Mesenchymal stem cell (in vitro differentiated cells and primary cell): ENCODE measurements around the gene ADIG.
A peak's percentile ranks its signal among the peaks of the same experiment; 100 is the strongest.

Experiments used
- DNase-seq: peaks from one replicate; pipeline ENCODE4 v3.0.0-alpha.2; 2013
- H2AFZ ChIP-seq: one replicate; pipeline ENCODE4 v1.6.1; 2013; ENCODE audit warnings: low read depth, mild to moderate bottlenecking, control low read depth, inconsistent platforms, low read length, moderate library complexity
- H2AK5ac ChIP-seq: 2 replicates; pipeline ENCODE4 v1.6.1; 2013; ENCODE audit warnings: low read length, moderate library complexity, mild to moderate bottlenecking, inconsistent platforms; ENCODE audit not compliant: severe bottlenecking
- H2BK120ac ChIP-seq: one replicate; pipeline ENCODE4 v1.6.1; 2013; ENCODE audit warnings: low read depth, mild to moderate bottlenecking, inconsistent platforms, low read length, moderate library complexity
- H2BK12ac ChIP-seq, 2 experiments: one replicate each; pipeline ENCODE4 v1.6.1; 2013; ENCODE audit warnings: inconsistent platforms in 2 of 2, low read length in 2 of 2, mild to moderate bottlenecking in 2 of 2, moderate library complexity in 2 of 2, control low read depth in 1 of 2
- H2BK15ac ChIP-seq: one replicate; pipeline ENCODE4 v1.6.1; 2013; ENCODE audit warnings: mild to moderate bottlenecking, low read depth, inconsistent platforms; ENCODE audit not compliant: poor library complexity, severe bottlenecking
- H2BK5ac ChIP-seq: 2 replicates; pipeline ENCODE4 v1.6.1; 2013; ENCODE audit warnings: low read depth, mild to moderate bottlenecking, low read length, control low read depth, inconsistent platforms; ENCODE audit not compliant: poor library complexity, severe bottlenecking
- H3K14ac ChIP-seq, 2 experiments: one replicate each; pipeline ENCODE4 v1.6.1; 2013; ENCODE audit warnings: inconsistent platforms in 2 of 2, low read length in 2 of 2, control low read depth in 1 of 2, mild to moderate bottlenecking in 1 of 2, moderate library complexity in 1 of 2
- H3K18ac ChIP-seq, 2 experiments: one replicate each; pipeline ENCODE4 v1.6.1; 2013; ENCODE audit warnings: inconsistent platforms in 2 of 2, low read length in 2 of 2, control low read depth in 1 of 2, low read depth in 1 of 2, mild to moderate bottlenecking in 1 of 2
- H3K23ac ChIP-seq, 2 experiments: one replicate each; pipeline ENCODE4 v1.6.1; 2013; ENCODE audit warnings: inconsistent platforms in 2 of 2, low read length in 2 of 2, mild to moderate bottlenecking in 2 of 2, moderate library complexity in 2 of 2, control low read depth in 1 of 2
- H3K27ac ChIP-seq: 2 replicates; pipeline ENCODE4 v1.5.1; 2013; ENCODE audit warnings: mild to moderate bottlenecking, moderate library complexity, low read length, control low read depth, inconsistent platforms; ENCODE audit not compliant: poor library complexity, severe bottlenecking
- H3K27me3 ChIP-seq, 2 experiments: 2 replicates each; pipeline versions ENCODE4 v1.6.1 to v1.7.0; 2013; ENCODE audit warnings: low read length in 2 of 2, mild to moderate bottlenecking in 2 of 2, moderate library complexity in 2 of 2, control low read depth in 1 of 2, inconsistent platforms in 1 of 2; ENCODE audit not compliant: control insufficient read depth in 1 of 2, insufficient read depth in 1 of 2
- H3K36me3 ChIP-seq, 2 experiments: 2 replicates each; pipeline versions ENCODE4 v1.6.1 to v1.7.0; 2013; ENCODE audit warnings: low read length in 2 of 2, control low read depth in 1 of 2, inconsistent platforms in 1 of 2, low read depth in 1 of 2, mild to moderate bottlenecking in 1 of 2; ENCODE audit not compliant: insufficient read depth in 2 of 2, control insufficient read depth in 1 of 2
- H3K4ac ChIP-seq, 2 experiments: one replicate each; pipeline ENCODE4 v1.6.1; 2013; ENCODE audit warnings: inconsistent platforms in 2 of 2, low read length in 2 of 2, mild to moderate bottlenecking in 2 of 2, moderate library complexity in 2 of 2, control low read depth in 1 of 2, low read depth in 1 of 2
- H3K4me1 ChIP-seq: 2 replicates; pipeline ENCODE4 v1.6.1; 2013; ENCODE audit warnings: low read depth, low read length, control low read depth; ENCODE audit not compliant: control insufficient read depth, insufficient read depth
- H3K4me2 ChIP-seq: 2 replicates; pipeline ENCODE4 v1.6.1; 2013; ENCODE audit warnings: low read length, mild to moderate bottlenecking, inconsistent platforms; ENCODE audit not compliant: poor library complexity, severe bottlenecking
- H3K4me3 ChIP-seq, 2 experiments: 2 replicates each; pipeline versions ENCODE4 v1.5.1 to v1.7.0; 2013; ENCODE audit warnings: low read length in 2 of 2, mild to moderate bottlenecking in 2 of 2, control low read depth in 1 of 2, low read depth in 1 of 2; ENCODE audit not compliant: insufficient read depth in 1 of 2
- H3K79me1 ChIP-seq: replicated peaks from 2 replicates; pipeline ENCODE4 v1.6.1; 2013; ENCODE audit warnings: mild to moderate bottlenecking, control low read depth, low read length, inconsistent platforms; ENCODE audit not compliant: poor library complexity, severe bottlenecking
- H3K9ac ChIP-seq: 2 replicates; pipeline ENCODE4 v1.7.0; 2013; ENCODE audit warnings: mild to moderate bottlenecking, low read length, moderate library complexity
- H3K9me3 ChIP-seq: 2 replicates; pipeline ENCODE4 v1.7.0; 2013; ENCODE audit warnings: mild to moderate bottlenecking, low read length; ENCODE audit not compliant: control insufficient read depth
- H4K8ac ChIP-seq: one replicate; pipeline ENCODE4 v1.6.1; 2013; ENCODE audit warnings: inconsistent platforms, mild to moderate bottlenecking, low read length, moderate library complexity
- H4K91ac ChIP-seq: one replicate; pipeline ENCODE4 v1.6.1; 2013; ENCODE audit warnings: mild to moderate bottlenecking, low read length, inconsistent platforms
- WGBS: methylation state at CpG from one replicate; pipeline ENCODE4 v1.1.7; 2013; ENCODE audit warnings: mixed read lengths; 5-methylcytosine and 5-hydroxymethylcytosine counted together

Gene ADIG

GRCh38 chr20:38573413-38573812, 7.6 kb upstream of the ADIG start:
- Histone ChIP-seq H4K8ac (no peak overlapping the region), H3K4ac (no peak overlapping the region), H2AFZ (no peak overlapping the region), H3K27me3 (no peaks in the 10 kb centered on the region), H4K91ac (no peak overlapping the region), H3K9me3 (no peaks in the 10 kb centered on the region), H3K79me1 (peaks cover 3% of the 10 kb centered on the region), H3K23ac (no peak overlapping the region), H3K4me2 (no peak overlapping the region), H3K18ac (no peak overlapping the region), H2BK5ac (no peak overlapping the region), H2BK12ac (no peak overlapping the region), H3K36me3 (peaks cover 3 to 90% of the 10 kb centered on the region in 2 experiments), H3K4me1 (peaks cover 10% of the 10 kb centered on the region), H3K14ac (no peak overlapping the region), H2BK15ac (no peak overlapping the region), H3K9ac (no peak overlapping the region), H3K4me3 (no peak overlapping the region), H2AK5ac (no peak overlapping the region), H3K27ac (no peak overlapping the region), H2BK120ac (no peak overlapping the region)
- DNase-seq = no peak
- WGBS = 84% methylated on average over 7 of the region's 7 CpGs

- H3K4ac ChIP-seq = no peak overlapping the region
- H2BK12ac ChIP-seq = no peak overlapping the region
- no peak overlapping the region for H2AFZ ChIP-seq
- H3K36me3 ChIP-seq = peaks cover 0 to 42% of the 10 kb centered on the region in 2 experiments
- no peak for DNase-seq
- H3K79me1 ChIP-seq = no peaks in the 10 kb centered on the region
- H3K18ac ChIP-seq = no peak overlapping the region
- H3K23ac ChIP-seq = no peak overlapping the region
- no peak overlapping the region for H3K14ac ChIP-seq
- H3K4me3 ChIP-seq = no peak overlapping the region
- WGBS = 74% methylated on average over 7 of the region's 7 CpGs
- no peaks in the 10 kb centered on the region for H3K9me3 ChIP-seq
- no peak overlapping the region for H2BK120ac ChIP-seq
- peaks cover 3 to 24% of the 10 kb centered on the region in 2 experiments for H3K27me3 ChIP-seq
- H3K27ac ChIP-seq = peak overlapping the region; percentile 17
- H3K4me2 ChIP-seq = no peak overlapping the region
- H3K9ac ChIP-seq = no peak overlapping the region
- H2AK5ac ChIP-seq = peak overlapping the region; percentile 47
- H4K91ac ChIP-seq = no peak overlapping the region
- peaks cover 29% of the 10 kb centered on the region for H3K4me1 ChIP-seq
- H4K8ac ChIP-seq = no peak overlapping the region
- no peak overlapping the region for H2BK5ac ChIP-seq
- no peak overlapping the region for H2BK15ac ChIP-seq
Measured at GRCh38 chr20:38579219-38579910, 1.6 kb upstream of the ADIG start.

- Histone ChIP-seq H3K14ac (no peak overlapping the region), H3K4me1 (peaks cover 29% of the 10 kb centered on the region), H2BK15ac (no peak overlapping the region), H3K9ac (no peak overlapping the region), H2BK5ac (no peak overlapping the region), H4K91ac (no peak overlapping the region), H3K4me3 (no peak overlapping the region), H2AFZ (no peak overlapping the region), H3K4ac (no peak overlapping the region), H3K36me3 (peaks cover 0 to 36% of the 10 kb centered on the region in 2 experiments), H3K18ac (no peak overlapping the region), H3K79me1 (no peaks in the 10 kb centered on the region), H3K27ac (no peak overlapping the region), H3K4me2 (no peak overlapping the region), H3K23ac (no peak overlapping the region), H2AK5ac (no peak overlapping the region), H2BK120ac (no peak overlapping the region), H4K8ac (no peak overlapping the region), H2BK12ac (no peak overlapping the region), H3K27me3 (peaks cover 3 to 25% of the 10 kb centered on the region in 2 experiments), H3K9me3 (no peaks in the 10 kb centered on the region)
- no peak for DNase-seq
- WGBS = 90% methylated on average over 4 of the region's 4 CpGs
Measured at GRCh38 chr20:38579921-38580320, 1.1 kb upstream of the ADIG start.

GRCh38 chr20:38581830-38582358, 897 bp downstream of the ADIG start:
- peaks cover 0 to 16% of the 10 kb centered on the region in 2 experiments for H3K36me3 ChIP-seq
- no peak overlapping the region for H3K23ac ChIP-seq
- no peak overlapping the region for H2AK5ac ChIP-seq
- no peak overlapping the region for H2BK5ac ChIP-seq
- no peak overlapping the region for H2BK15ac ChIP-seq
- no peak overlapping the region for H4K8ac ChIP-seq
- H3K18ac ChIP-seq = no peak overlapping the region
- no peak overlapping the region for H3K9ac ChIP-seq
- H2AFZ ChIP-seq = no peak overlapping the region
- no peaks in the 10 kb centered on the region for H3K79me1 ChIP-seq
- H3K9me3 ChIP-seq = no peaks in the 10 kb centered on the region
- H3K4me1 ChIP-seq = peaks cover 28% of the 10 kb centered on the region
- no peak overlapping the region for H3K14ac ChIP-seq
- no peak overlapping the region for H3K4ac ChIP-seq
- no peak overlapping the region for H2BK12ac ChIP-seq
- no peak overlapping the region for H3K27ac ChIP-seq
- H2BK120ac ChIP-seq = no peak overlapping the region
- H3K4me3 ChIP-seq = no peak overlapping the region
- no peak overlapping the region for H4K91ac ChIP-seq
- peaks cover 3 to 35% of the 10 kb centered on the region in 2 experiments for H3K27me3 ChIP-seq
- H3K4me2 ChIP-seq = no peak overlapping the region
- no peak for DNase-seq
- WGBS = 69% methylated on average over 4 of the region's 4 CpGs
